ENCODE data around the gene C2orf80.
A peak's percentile ranks its signal among the peaks of the same experiment; 100 is the strongest.
"Not testable (repeated sequence)": the region's sequence is repeated elsewhere in the genome, so short reads cannot be mapped to it uniquely, and the experiment has no call there.

The C2orf80 gene

DNA sequence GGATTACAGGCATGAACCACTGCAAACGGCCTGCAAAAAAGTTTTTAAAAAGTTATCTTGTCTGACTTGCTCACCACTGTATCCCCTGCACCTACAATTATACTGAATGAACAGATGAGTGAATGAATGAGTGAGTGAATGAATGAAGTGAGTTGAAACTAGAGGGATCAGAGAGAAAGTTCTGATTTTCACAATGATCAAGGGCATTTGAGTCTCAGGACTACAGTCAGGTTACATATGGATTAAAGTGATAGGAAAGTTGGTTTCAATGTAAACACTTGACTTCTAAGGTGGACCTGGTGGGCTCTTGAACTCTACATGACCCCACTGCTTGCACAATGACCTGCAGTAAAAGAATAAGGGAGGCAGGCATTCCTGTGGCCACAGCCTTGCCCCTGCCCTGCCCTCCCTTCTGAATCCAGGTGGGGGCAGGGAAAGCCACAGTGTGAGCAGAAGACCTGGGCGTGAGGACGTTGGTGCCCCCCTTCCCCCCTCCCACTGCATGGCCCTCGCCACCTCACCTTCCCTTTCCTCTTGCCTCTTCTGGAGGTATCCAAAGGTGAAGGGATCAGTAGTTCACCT, 10.7 kb downstream of the C2orf80 start:
- DNase-seq (ENCODE audit: low spot score), result no peak

DNA sequence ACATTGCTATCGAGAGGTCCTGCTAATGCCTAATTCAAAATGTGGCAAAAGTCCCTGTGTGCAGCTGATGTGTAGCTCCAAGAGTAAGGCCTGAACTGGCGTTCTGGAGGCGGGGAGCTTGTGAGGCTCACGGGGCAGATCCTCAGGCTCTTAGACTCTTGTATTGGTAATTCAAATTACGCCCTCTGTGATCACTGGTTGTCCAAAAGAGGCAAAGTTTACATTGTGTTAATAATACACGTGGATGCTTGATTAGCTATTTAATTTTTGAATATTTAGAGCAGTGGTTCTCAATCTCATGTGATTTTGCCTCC, 14.0 kb downstream of the C2orf80 start:
- DNase-seq (ENCODE audit: low spot score), result no peak

DNA sequence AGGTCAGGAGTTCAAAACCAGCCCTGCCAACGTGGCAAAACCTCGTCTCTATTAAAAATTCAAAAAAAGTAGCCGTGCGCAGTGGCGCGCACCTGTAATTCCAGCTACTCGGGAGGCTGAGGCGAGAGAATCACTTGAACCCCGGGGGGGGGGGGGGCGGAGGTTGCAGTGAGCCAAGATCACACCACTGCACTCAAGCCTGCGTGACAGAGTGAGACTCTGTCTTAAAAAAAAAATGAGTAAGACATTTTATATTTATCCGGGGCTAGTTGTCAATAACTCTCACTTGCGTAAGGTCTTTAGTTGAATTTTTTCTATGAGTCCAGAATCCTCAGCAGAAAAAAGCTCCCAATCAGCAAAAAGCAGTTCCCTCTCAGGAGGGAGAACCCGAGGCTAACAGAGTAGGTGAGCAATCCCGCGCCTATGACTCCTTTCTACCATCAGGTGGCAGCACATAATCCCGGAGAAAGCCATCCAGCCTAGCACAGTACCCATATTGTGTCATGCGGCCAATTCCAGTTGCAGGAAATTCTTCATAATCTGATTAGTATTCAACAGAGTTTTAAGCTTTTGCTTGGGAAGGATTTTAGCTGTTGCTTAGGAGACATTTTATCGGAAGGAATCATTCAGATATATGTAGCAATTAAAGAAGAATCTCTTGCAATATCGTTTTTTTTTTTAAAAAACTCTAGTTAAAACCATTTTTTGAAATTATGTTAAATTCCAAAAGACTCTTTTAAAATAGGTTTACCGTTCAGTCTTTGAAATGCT, 14.6 kb downstream of the C2orf80 start:
- DNase-seq (ENCODE audit: low spot score), result peak; percentile 81

GRCh38 chr2:208174144-208174543, 15.7 kb downstream of the C2orf80 start:
- DNase-seq (ENCODE audit: low spot score), result no peak

DNA sequence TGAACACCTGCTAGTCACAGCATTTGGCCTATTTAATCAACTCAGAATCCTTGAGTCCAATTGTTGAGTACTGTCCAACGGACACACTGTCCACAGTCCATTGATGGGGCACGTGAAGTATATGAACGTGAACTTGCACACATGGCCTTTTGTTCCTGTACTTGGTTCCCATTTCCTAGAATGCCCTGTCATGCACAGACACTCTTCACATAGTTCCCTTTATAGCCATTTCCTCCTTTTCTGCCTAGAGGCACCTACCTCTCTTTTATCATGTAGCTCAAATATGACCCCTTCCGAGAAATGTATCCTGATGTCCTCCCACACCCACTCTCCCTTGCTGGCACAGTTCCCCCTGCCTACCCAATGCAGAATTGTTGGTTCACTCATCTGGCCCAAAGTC, 17.7 kb downstream of the C2orf80 start:
- DNase-seq (ENCODE audit: low spot score), result no peak

DNA sequence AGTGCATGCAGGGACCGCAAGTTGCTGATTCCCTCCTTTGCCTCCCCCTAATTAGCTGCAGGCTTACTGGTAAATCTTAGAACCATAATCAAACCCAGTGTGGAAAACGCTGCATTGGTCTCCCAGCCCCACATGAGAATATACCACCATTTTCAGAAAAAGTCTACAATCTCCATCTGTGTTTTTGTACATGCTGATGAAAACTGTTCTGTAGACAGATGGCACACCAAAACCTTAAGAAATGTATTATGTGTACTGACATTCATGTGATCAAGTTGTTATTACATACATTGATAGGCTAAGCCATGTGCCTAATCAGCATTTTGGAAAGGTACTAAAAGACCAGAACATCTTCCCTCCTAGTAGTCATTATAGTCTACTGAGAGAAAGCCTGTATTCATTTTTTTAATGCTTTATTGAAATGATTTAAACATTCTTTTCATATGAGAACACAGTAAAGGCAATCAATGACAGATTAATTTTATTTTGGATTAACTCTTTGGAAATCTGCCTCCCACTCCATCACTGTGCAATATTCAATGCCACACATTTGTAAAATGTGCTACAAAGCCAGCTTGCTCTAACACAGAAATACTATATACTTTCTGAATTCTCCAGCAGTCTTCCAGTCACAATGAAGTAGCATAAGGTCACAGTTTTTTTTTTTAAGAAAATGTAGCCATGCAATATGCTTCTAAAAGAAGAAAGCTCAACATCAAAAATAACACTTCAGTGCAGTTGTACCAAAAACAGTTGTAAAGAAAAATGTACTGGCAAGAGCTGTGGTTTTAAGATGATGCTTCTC, 24.7 kb downstream of the C2orf80 start:
- DNase-seq (ENCODE audit: low spot score), result no peak

GRCh38 chr2:208163489-208163888, 26.3 kb downstream of the C2orf80 start, which contains the start of gene CRYGA:
CRYGA (minus strand) TSS chr2:208163589; CDS start chr2:208163556, 33 bp downstream.
- no peak for DNase-seq (ENCODE audit: low spot score)

- no peak for DNase-seq (ENCODE audit: low spot score)
Measured at GRCh38 chr2:208156439-208156838, 33.4 kb downstream of the C2orf80 start.

- no peak for DNase-seq (ENCODE audit: low spot score)
Measured at GRCh38 chr2:208153156-208153555, 36.7 kb downstream of the C2orf80 start.

DNA sequence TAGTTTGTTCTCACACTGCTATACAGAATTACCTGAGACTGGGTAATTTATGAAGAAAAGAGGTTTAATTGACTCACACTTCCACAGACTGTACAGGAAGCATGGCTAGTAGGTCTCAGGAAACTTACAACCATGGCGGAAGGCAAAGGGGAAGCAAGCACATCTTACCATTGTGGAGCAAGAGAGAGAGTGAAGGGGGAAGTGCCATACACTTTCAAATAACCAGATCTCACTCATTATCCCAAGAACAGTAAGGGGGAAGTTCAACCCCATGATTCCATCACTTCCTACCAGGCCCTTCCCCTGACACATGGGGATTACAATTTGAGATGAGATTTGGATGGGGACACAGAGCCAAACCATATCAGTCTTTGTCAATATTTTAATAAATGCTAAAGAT, 38.9 kb downstream of the C2orf80 start:
- no peak for DNase-seq (ENCODE audit: low spot score)

DNA sequence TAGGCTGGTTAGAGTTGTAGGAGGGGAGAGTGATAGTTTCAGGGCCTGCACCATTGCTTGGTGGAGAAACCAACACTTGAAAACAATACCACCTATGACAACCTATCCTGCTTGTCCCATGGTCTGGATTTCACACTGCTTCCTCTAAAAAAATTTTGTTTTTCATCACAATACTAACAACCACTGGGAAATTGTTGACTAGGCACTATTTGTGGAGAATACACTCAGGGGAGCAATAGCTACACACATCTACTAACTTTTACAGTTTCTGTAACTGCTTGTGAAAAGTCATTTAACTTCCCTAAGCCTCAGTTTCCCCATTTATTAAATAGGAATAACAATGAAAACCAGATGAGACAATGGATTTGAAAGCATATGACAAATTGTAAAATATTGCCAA, 39.7 kb downstream of the C2orf80 start:
- DNase-seq (ENCODE audit: low spot score), result no peak

- no peak for DNase-seq (ENCODE audit: low spot score)
Measured at GRCh38 chr2:208148803-208149202, 41.0 kb downstream of the C2orf80 start.

GRCh38 chr2:208147759-208148158, 42.1 kb downstream of the C2orf80 start:
- DNase-seq (ENCODE audit: low spot score), result no peak

- DNase-seq (ENCODE audit: low spot score), result no peak
Measured at GRCh38 chr2:208147008-208147407, 42.8 kb downstream of the C2orf80 start.

DNA sequence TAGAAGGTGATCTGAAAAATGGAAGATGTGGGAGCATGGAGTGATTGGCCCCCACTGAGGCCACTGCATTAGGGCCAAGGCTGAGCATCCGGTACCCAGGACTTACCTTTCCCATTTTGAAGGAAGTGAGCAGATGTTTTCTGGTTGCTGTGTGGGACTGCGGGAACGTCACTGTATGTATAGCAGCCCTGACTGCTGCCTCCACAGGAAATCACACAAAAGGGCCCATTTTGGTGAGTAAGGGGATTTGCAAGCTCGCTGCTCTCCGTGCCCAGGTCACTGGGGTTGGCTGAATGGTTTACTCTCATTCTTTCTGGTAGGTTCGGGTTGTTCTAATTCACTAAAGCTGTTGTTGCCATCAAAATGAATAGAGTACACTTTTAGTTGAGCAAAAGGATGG, 43.8 kb downstream of the C2orf80 start, which contains the start of gene CRYGB:
CRYGB (minus strand) TSS at position 153 of the 400 bp plus-strand sequence; CDS start at position 115, 38 bp downstream.
- no peak for DNase-seq (ENCODE audit: low spot score)

DNA sequence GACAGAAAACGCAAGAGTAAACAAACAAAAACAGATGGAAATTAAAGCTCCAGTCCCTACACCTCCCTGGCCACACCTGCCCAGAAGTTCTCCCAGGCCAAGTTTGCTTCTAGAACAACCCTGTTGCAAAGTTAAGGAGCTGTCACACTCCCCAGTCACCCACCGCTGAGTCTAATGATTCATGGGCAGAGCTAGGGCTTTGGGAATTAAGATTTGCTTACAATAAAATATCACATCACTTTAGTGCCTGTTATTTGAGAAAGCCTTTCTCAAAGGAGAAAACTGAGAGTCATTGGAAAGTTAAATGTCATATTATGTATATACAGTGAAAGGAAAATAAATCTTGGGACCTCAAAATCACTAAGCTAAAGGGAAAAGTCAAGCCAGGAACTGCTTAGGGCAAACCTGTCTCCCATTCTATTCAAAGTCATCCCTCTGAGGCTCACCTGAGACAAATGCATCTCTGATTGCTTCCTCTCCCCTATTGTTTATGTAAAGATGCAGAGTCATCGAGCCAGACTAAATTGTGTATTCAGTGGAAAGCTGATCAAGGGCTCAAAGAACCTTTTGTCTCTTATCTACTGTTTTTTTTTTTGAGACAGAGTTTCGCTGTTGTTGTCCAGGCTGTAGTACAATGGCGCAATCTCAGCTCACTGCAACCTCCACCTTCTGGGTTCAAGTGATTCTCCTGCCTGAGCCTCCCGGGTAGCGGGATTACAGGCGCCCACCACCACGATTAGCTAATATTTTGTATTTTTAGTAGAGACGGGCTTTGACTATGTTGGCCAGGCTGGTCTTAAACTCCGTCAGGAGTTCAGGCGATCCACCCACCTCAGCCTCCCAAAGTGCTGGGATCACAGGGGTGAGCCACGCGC, 46.7 kb downstream of the C2orf80 start:
- no peak for DNase-seq (ENCODE audit: low spot score)

GRCh38 chr2:208142240-208142924, 47.4 kb downstream of the C2orf80 start:
- DNase-seq (ENCODE audit: low spot score), result no peak

GRCh38 chr2:208139447-208139846, 50.4 kb downstream of the C2orf80 start:
- DNase-seq (ENCODE audit: low spot score), result no peak

DNA sequence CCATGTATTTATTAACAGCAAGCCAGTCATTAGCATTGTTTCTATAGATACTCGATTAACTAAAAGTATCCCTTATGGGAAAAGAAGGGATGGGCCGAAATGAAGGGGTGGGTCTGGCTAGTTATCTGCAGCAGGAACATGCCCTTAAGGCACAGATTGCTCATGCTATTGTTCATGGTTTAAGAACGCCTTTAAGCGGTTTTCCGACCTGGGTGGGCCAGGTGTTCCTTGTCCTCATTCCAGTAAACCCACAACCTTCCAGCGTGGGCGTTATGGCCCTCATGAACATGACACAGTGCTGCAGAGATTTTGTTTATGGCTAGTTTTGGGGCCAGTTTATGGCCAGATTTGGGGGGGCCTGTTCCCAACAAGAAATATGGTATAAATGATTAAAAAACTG, 51.5 kb downstream of the C2orf80 start:
- not testable (repeated sequence) for DNase-seq (ENCODE audit: low spot score)

GRCh38 chr2:208136716-208137094, 53.1 kb downstream of the C2orf80 start:
- no peak for DNase-seq (ENCODE audit: low spot score)

Measured in AG08396 (cell line).